GM18499 (cell line): Measurements from ENCODE around the gene CEP89.
"Not testable (repeated sequence)": the region's sequence is repeated elsewhere in the genome, so short reads cannot be mapped to it uniquely, and the experiment has no call there.

Experiments
- ATAC-seq: cut with Tn5 transposase; IDR thresholded peaks from one replicate; pipeline ENCODE4 v1.9.1; 2021; ENCODE audit warnings: moderate number of reproducible peaks; ENCODE audit not compliant: insufficient read depth, unreplicated experiment

CEP89 gene

GRCh38 chr19:32874605-32875004, 97.2 kb downstream of the CEP89 start:
- no peak for ATAC-seq

GRCh38 chr19:32873247-32873959, 98.4 kb downstream of the CEP89 start:
- ATAC-seq: no peak

DNA sequence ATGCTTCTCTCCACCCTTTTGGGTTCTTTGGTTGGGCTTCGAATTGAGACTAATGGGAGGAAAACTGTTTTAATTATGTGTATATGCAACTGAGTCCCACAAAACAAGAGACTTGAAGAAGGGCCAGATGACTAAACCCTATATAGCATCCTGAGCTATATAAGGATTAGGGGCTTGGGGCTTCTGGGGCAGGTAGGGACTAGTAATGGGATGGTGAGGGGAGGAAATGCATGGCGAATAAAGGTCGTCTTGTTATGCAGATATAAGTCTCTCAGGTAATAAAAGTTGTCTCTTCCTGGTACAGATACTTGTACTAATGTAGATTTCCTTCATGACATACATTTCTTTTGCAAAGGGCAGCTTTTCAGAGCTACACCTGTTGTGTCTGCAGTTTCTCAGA, 99.4 kb downstream of the CEP89 start:
- ATAC-seq: no peak

DNA sequence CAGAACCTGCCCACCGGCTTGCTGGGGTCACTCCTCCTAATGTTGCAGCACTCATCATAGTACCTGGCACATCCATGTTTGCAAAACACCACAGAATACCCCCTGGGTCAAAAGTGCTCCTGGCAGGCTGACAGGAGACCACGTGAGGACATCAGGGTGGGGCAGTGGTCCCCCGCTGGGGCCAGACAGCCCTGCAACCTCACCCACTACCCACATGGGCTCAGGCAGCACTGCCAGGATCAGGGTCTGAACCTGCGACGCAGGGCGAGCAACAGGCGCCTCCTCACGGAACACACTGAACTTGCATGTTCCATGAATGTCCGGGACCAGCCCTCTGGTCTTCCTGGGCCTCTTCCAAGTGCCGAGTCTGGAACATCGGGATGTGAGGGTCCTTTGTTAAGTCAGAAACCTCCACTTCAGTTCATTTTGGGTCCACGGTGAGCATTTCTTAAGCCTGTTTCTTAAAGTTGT, 100.7 kb downstream of the CEP89 start:
- no peak for ATAC-seq

DNA sequence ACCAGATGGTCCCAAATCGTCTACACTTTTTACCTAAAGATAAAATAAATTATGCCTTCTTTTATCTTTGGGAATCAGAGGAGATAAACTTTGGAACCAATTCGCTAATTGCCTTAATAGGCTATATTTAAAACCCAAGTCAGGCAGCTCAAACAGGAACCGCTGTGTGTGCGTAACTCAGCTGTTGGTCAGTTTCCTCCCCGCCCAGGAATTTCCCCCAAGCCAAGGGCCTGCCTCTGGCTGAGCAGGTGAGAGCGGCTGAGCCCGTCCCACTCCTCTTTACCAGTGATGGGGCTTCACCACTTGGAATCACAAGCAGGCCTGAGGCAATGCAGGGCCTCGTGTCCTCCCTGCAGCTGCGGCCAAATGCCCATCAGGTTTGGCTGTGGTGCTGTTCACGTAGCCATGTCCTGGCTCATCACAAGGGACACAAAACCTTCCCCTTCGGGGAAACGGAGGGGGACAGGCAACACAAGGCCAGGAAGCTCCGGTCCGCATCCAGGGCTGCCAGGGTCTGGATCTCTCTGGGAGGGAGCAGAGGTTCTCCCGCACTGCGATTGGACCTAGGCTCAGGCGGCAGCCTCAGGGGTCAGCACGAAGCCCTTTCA, 101.7 kb downstream of the CEP89 start:
- no peak for ATAC-seq

GRCh38 chr19:32869369-32869965, 102.3 kb downstream of the CEP89 start, which contains the start of gene SLC7A9:
Gene SLC7A9, minus strand, starts transcription at chr19:32869767. Its CDS starts 1,233 bp downstream, at chr19:32868534.
- no peak for ATAC-seq

DNA sequence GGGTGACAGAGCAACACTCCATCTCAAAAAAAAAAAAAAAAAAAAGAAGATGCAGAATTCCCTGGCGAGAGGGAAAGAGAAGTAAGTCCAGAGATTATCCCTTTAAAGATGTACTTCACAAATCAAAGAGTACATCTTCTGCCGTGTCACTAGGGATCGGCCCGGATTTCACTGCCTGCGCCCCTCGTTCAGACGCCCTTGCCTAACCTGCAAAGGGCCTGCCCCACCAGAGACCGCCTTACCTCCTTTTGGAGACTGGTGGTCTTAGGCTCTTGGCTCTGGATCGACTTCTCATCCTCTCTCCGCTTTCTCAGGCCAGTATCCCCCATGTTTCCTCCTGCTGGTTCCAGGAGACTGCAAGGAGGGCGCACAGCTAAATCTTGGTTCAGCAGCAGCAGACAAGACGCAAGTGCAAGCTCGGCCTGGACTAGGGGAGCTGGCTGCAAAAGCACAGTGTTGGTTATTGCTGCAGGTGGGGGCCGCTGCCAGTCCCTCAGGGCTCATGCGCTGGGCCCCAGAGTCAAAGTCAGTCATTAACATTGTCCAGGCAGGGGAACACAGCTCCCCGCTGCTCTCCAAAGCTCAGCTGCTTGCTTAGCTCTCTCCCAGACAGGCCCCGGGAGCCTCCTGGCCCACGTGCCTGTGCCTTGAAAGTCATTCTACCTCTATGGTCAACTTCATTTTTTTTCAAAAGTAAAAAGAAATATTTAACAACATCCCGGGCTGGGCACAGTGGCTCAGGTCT, 103.4 kb downstream of the CEP89 start:
- ATAC-seq: no peak

GRCh38 chr19:32867436-32867835, 104.3 kb downstream of the CEP89 start:
- ATAC-seq: not testable (repeated sequence)

DNA sequence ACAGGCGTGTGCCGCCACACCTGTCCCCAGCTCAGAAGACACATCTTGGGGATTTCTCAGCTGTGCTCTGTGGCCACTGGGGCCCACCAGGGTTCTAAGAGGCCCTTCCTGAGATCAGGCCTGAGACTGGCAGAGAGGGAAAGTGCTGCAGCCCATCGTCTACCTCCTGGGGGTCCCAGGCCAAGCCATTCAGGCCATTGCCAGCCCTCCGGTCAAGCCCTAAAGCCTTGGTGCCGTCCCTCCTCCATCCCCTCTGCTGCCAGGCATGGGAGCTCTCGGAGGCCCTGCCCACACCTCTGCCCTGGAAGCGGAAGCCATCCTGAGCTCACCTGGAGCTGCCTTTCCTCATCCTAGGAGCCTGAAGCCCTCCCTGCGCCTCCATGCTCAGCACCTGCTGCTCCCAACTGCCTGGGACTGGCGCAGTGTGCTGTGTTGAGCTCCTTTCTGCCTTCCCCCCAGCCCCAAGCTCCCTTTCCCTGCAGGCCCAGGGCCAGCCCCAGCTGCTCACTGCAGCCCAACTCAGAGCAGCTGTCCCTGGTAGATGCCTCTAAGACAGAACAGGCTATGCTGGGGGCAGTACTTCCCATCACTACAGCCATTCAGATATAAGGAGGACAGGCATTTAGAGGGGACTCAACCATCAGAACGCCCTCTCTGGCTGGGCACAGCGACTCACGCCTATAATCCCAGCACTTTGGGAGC, 105.0 kb downstream of the CEP89 start:
- no peak for ATAC-seq

DNA sequence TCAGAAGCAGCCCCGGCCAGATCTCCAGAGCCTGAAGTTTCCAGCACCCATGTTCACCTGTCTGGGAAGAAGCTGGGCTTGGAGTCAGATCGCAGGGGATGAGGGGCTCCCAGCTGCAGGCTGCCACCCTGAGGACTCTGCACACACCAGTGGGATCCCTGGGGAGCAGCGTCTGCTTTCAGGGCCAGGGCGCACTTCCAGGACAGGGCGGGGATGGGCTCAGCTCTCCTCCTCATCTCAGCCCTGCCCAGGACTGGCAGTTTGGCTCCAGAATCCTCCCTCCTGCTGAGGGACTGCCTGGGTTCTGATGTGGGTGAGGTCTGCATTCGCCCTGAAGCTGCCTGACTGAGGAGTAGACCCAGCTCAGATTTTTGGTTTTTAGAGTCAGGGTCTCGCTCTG, 105.7 kb downstream of the CEP89 start:
- ATAC-seq: no peak

DNA sequence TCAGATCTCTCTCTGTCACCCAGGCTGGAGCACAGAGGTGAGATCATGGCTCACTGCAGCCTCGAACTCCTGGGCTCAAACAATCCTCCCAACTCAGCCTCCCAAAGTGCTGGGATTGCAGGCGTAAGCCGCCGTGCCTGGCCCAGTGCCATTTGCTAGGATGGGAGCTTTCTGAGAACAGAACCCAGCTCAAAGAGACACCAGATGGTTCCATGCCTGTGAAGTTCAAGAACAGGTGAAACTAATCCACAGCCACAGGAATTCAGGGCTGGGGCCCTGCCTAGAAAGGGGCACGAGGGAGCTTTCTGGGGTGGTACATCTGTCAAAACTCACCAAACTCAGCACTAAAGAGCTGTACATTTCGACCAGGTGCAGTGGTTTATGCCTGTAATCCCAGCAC, 106.4 kb downstream of the CEP89 start:
- ATAC-seq: no peak

- ATAC-seq: no peak
These were observed 107.3 kb downstream of the CEP89 start for GRCh38 chr19:32864318-32865007.

- no peak for ATAC-seq
These were observed 107.9 kb downstream of the CEP89 start for GRCh38 chr19:32863841-32864240.

GRCh38 chr19:32863301-32863700, 108.5 kb downstream of the CEP89 start:
- ATAC-seq: no peak

- ATAC-seq: no peak
These were observed 109.0 kb downstream of the CEP89 start for GRCh38 chr19:32862741-32863140.

DNA sequence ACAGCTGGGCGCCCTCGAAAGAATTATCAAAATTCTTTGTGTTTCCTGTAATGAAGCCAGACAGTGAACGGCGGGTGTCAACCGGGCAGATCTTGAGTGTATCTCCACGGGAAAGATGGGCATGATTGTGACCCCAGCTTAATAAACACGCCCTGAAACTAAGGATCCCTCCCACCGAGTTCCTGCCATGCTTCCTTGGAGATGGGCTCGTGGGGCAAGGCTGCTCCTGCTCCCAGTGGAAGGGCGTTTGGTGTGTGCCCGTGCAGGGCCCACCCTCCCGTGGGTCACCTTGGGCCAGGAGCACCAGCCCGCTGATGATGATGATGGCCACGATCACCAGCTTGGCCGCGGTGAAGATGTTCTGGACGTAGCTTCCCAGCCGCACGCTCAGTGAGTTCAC, 109.6 kb downstream of the CEP89 start:
- ATAC-seq: no peak

DNA sequence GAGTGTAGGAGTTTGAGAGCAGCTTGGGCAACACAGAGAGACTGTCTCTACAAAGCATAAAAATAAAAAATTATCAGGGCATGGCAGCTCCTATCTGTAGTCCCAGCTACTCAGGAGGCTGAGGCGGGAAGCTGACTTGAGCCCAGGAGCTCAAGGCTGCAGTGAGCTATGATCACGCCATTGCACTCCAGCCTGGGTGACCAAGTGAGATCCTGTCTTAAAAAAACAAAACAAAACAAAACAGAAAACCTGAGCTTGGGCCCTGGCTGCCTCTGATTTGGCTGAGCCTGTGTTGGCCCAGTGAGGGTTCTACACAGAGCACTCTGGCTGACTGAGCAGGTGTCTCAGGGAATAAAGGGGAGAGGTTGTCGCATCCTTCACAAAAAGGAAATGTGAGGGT, 110.2 kb downstream of the CEP89 start:
- ATAC-seq: no peak

- ATAC-seq: no peak
These were observed 112.2 kb downstream of the CEP89 start for GRCh38 chr19:32859591-32859990.

DNA sequence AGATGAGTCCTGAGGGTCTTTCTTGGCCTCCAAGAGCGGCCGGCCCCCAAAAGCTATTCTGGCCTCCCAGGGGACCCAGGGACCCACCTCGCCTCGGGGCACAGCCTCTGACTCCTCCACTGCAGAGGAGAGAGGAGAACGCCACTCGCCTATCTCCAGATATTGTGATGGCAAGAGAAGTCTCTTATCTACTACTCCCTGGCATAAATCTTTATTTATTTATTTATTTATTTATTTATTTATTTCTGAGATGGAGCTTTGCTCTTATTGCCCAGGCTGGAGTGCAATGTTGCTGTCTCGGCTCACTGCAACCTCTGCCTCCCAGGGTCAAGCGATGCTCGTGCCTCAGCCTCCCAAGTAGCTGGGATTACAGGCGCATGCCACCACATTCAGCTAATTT, 113.2 kb downstream of the CEP89 start:
- no peak for ATAC-seq

DNA sequence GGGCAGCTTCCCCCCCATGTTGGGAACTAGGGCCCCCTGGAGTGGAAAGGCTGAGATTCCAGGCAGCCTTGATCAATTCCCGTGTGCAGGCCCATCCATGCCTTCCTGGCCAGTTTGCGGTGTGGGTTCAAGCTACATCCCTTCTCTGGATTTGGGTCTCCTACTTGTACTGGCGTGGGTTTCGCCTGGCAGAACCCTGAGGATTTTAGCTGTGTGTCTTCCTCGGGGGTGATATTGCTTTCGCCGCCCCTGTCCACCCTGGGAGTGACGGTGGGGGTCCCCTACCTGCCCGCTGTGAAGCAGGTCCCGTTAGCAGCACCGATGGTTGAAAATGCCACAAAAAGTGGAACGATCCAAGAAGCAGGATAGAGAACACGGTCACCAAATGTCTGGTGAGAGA, 113.6 kb downstream of the CEP89 start:
- ATAC-seq: no peak
